ENCODE data around the gene SND1. TPM values are rescaled to one million over a fixed set of nuclear protein-coding genes. Genes with fewer than 3 reads are reported as not detected.

Gene SND1
- polyA plus RNA-seq, 3 donors = 46.5 to 97.3 (median 79.8) TPM

- Histone ChIP-seq H3K36me3 (replicated peaks in 1 of 2; ENCODE audit: control insufficient read depth in 1 of 2, insufficient read depth in 2 of 2, low read length in 2 of 2) (no peaks in the 10 kb centered on the region), H3K27ac (ENCODE audit: low read depth in 1 of 2, low read length in 2 of 2) (no peak overlapping the region), H4K20me1 (ENCODE audit: insufficient read depth, low read length) (no peaks in the 10 kb centered on the region), H3K4me3 (replicated peaks in 1 of 3; ENCODE audit: low read depth in 2 of 3, low read length in 3 of 3) (no peak overlapping the region), H3K4me2 (replicated peaks; ENCODE audit: extremely low read depth, low read length, poor library complexity, severe bottlenecking) (no peak overlapping the region), H2AFZ (ENCODE audit: insufficient read depth, low read depth, low read length, poor library complexity, severe bottlenecking) (no peak overlapping the region), H3K4me1 (ENCODE audit: control insufficient read depth in 1 of 2, insufficient read depth in 2 of 2, low read length in 2 of 2) (no peaks in the 10 kb centered on the region), H3K27me3 (ENCODE audit: control insufficient read depth in 2 of 2, insufficient read depth in 2 of 2, low read length in 2 of 2) (peaks cover 0 to 2% of the 10 kb centered on the region in 2 donors), H3K9me3 (replicated peaks in 1 of 2; ENCODE audit: control insufficient read depth in 1 of 2, insufficient read depth in 1 of 2, low read length in 2 of 2) (no peaks in the 10 kb centered on the region), H3K79me2 (ENCODE audit: insufficient read depth, low read length) (no peaks in the 10 kb centered on the region), H3K9ac (ENCODE audit: insufficient read depth, low read length, poor library complexity, severe bottlenecking) (no peak overlapping the region)
- TF ChIP-seq CTCF (IDR thresholded peaks at IDR 0.05) = no peak
- intact Hi-C loops (cut with micrococcal nuclease) = no loop called here
- DNase-seq = no peak
- H3K36me3 Mint-ChIP-seq = no peaks in the 10 kb centered on the region
- peaks cover 0 to 13% (median 7%) of the 10 kb centered on the region in 7 donors for H3K9me3 Mint-ChIP-seq
- WGBS (ENCODE audit: insufficient coverage) = 80% methylated on average over 1 of the region's 3 CpGs
- peak overlapping the region in 2 of 7 donors; percentile 2 to 27 for H3K27ac Mint-ChIP-seq
- peaks cover 4% of the 10 kb centered on the region for H3K4me1 Mint-ChIP-seq
- H3K4me3 Mint-ChIP-seq = no peak overlapping the region
- H3K27me3 Mint-ChIP-seq (ENCODE audit: low read depth in 3 of 3) = peaks cover 4 to 8% (median 6%) of the 10 kb centered on the region in 3 donors
These were observed 23.5 kb upstream of the SND1 start for GRCh38 chr7:127628445-127628844.

- Mint-ChIP-seq H3K27me3 (ENCODE audit: low read depth in 3 of 3) (peaks cover 0 to 2% (median 2%) of the 10 kb centered on the region in 3 donors), H3K9me3 (peaks cover 0 to 9% (median 5%) of the 10 kb centered on the region in 7 donors), H3K4me1 (peaks cover 6% of the 10 kb centered on the region), H3K36me3 (no peaks in the 10 kb centered on the region), H3K27ac (peak overlapping the region in 1 of 7 donors; percentile 8), H3K4me3 (no peak overlapping the region)
- TF ChIP-seq CTCF (IDR thresholded peaks at IDR 0.05) = peak; percentile 34
- H3K9ac ChIP-seq (ENCODE audit: insufficient read depth, low read length, poor library complexity, severe bottlenecking) = no peak overlapping the region
- no peak overlapping the region for H3K4me3 ChIP-seq (replicated peaks in 1 of 3; ENCODE audit: low read depth in 2 of 3, low read length in 3 of 3)
- H3K79me2 ChIP-seq (ENCODE audit: insufficient read depth, low read length) = no peaks in the 10 kb centered on the region
- H3K4me1 ChIP-seq (ENCODE audit: control insufficient read depth in 1 of 2, insufficient read depth in 2 of 2, low read length in 2 of 2) = peaks cover 0 to under 1% of the 10 kb centered on the region in 2 donors
- H3K36me3 ChIP-seq (replicated peaks in 1 of 2; ENCODE audit: control insufficient read depth in 1 of 2, insufficient read depth in 2 of 2, low read length in 2 of 2) = no peaks in the 10 kb centered on the region
- no peaks in the 10 kb centered on the region for H4K20me1 ChIP-seq (ENCODE audit: insufficient read depth, low read length)
- no peak overlapping the region for H3K4me2 ChIP-seq (replicated peaks; ENCODE audit: extremely low read depth, low read length, poor library complexity, severe bottlenecking)
- H3K9me3 ChIP-seq (replicated peaks in 1 of 2; ENCODE audit: control insufficient read depth in 1 of 2, insufficient read depth in 1 of 2, low read length in 2 of 2) = no peaks in the 10 kb centered on the region
- peak overlapping the region; percentile 41 for H2AFZ ChIP-seq (ENCODE audit: insufficient read depth, low read depth, low read length, poor library complexity, severe bottlenecking)
- peak in 2 of 3 donors; percentile 9 for DNase-seq
- intact Hi-C loops (cut with micrococcal nuclease) = no loop called here
- no peaks in the 10 kb centered on the region for H3K27me3 ChIP-seq (ENCODE audit: control insufficient read depth in 2 of 2, insufficient read depth in 2 of 2, low read length in 2 of 2)
- H3K27ac ChIP-seq (ENCODE audit: low read depth in 1 of 2, low read length in 2 of 2) = no peak overlapping the region
- 0% methylated on average over 1 of the region's 5 CpGs for WGBS (ENCODE audit: insufficient coverage)
These were observed 22.6 kb upstream of the SND1 start for GRCh38 chr7:127629268-127629854.

Data from CD14-positive monocyte (primary cell).